K562 (cell line): ENCODE data around the gene STRN3. TPM values are rescaled to one million over a fixed set of nuclear protein-coding genes. Genes with fewer than 3 reads are reported as not detected.

Experiments used
- BCLAF1 ChIP-seq, 2 experiments: fragments of 450-650 bp in 1 of 2; IDR thresholded peaks; 2 replicates each; pipeline ENCODE4 v1.6.1; 2011 to 2017; ENCODE audit warnings: low read depth in 2 of 2, antibody characterized with exemption in 1 of 2, borderline replicate concordance in 1 of 2, low read length in 1 of 2, mild to moderate bottlenecking in 1 of 2, mixed read lengths in 1 of 2; ENCODE audit not compliant: control insufficient read depth in 1 of 2
- CBX3 ChIP-seq, 2 experiments: IDR thresholded peaks; 1 replicate in 1 of 2; 2 replicates in 1 of 2; pipeline ENCODE4 v1.6.1; 2012; ENCODE audit warnings: inconsistent platforms in 2 of 2, low read length in 2 of 2, borderline replicate concordance in 1 of 2, control low read depth in 1 of 2
- COPS2 ChIP-seq: fragments of 450-650 bp; conservative IDR thresholded peaks from 2 replicates; pipeline ENCODE4 v1.6.1; 2016; ENCODE audit warnings: mild to moderate bottlenecking, moderate library complexity
- CREB5 ChIP-seq: fragments of 250-450 bp; sonication (Bioruptor Pico); IDR thresholded peaks from 2 replicates; pipeline ENCODE4 v1.5.0; 2020; ENCODE audit warnings: mild to moderate bottlenecking
- DACH1 ChIP-seq: fragments of 450-650 bp; IDR thresholded peaks from 2 replicates; pipeline ENCODE4 v1.6.1; 2018; ENCODE audit not compliant: partially characterized antibody
- JUN ChIP-seq, 2 experiments: sonication (generic) in 1 of 2; formaldehyde crosslinking in 1 of 2; IDR thresholded peaks; 2 replicates each; pipeline versions ENCODE4 v1.6.1 to v1.8.0; 2012 to 2022; ENCODE audit warnings: borderline replicate concordance in 2 of 2, mild to moderate bottlenecking in 2 of 2, improper control_type of control experiment in 1 of 2, low read depth in 1 of 2, low read length in 1 of 2, missing genetic modification reagents in 1 of 2
- KLF1 ChIP-seq: fragments of 450-650 bp; IDR thresholded peaks from 2 replicates; pipeline ENCODE4 v1.6.1; 2016; ENCODE audit warnings: missing genetic modification characterization, missing compliant biosample characterization
- NR4A1 ChIP-seq, 2 experiments: fragments of 250-450 bp in 1 of 2; fragments of 450-650 bp in 1 of 2; sonication (Bioruptor Pico) in 1 of 2; IDR thresholded peaks; 2 replicates each; pipeline versions ENCODE4 v1.4.0 to v1.6.1; 2016 to 2020; ENCODE audit warnings: mild to moderate bottlenecking in 2 of 2, missing compliant biosample characterization in 1 of 2, missing genetic modification characterization in 1 of 2, moderate library complexity in 1 of 2
- POLR3G ChIP-seq: IDR thresholded peaks from 2 replicates; pipeline ENCODE4 v1.6.1; 2011; ENCODE audit not compliant: insufficient read length, insufficient replicate concordance; ENCODE audit errors: extremely low read depth
- PPARD ChIP-seq: fragments of 250-450 bp; sonication (Bioruptor Pico); IDR thresholded peaks from 2 replicates; pipeline ENCODE4 v1.8.0; 2022; ENCODE audit warnings: inconsistent platforms, mild to moderate bottlenecking, moderate library complexity
- RFX5 ChIP-seq: IDR thresholded peaks from 2 replicates; pipeline ENCODE4 v1.6.1; 2011; ENCODE audit warnings: low read depth, mild to moderate bottlenecking, improper control_type of control experiment, low read length
- SIX5 ChIP-seq, 2 experiments: IDR thresholded peaks; 2 replicates each; pipeline ENCODE4 v1.6.1; 2011; ENCODE audit warnings: low read length in 2 of 2, borderline replicate concordance in 1 of 2, low read depth in 1 of 2, mild to moderate bottlenecking in 1 of 2, moderate library complexity in 1 of 2; ENCODE audit not compliant: insufficient read depth in 1 of 2
- STAT5A ChIP-seq: IDR thresholded peaks from 2 replicates; pipeline ENCODE4 v1.6.1; 2012; ENCODE audit warnings: low read length, inconsistent platforms, borderline replicate concordance
- XRCC5 ChIP-seq: fragments of 200-400 bp; formaldehyde crosslinking; IDR thresholded peaks from 2 replicates; pipeline ENCODE4 v1.6.1; 2017; ENCODE audit warnings: low read depth, mild to moderate bottlenecking, low read length
- ZKSCAN8 ChIP-seq: fragments of 200-800 bp; sonication (Bioruptor generic); IDR thresholded peaks from 2 replicates; pipeline ENCODE4 v1.6.1; 2016; ENCODE audit warnings: missing genetic modification characterization, missing compliant biosample characterization
- ZNF583 ChIP-seq: fragments of 250-450 bp; sonication (Bioruptor Pico); IDR thresholded peaks from 2 replicates; pipeline ENCODE4 v1.4.0; 2020
- polyA plus RNA-seq, 8 experiments: library from polyadenylated mRNA; depleted of rRNA in 4 of 8; stranded (reverse) in 5 of 8; unstranded in 3 of 8; fragments of >200 nt; fragmentation: Nextera tagmentation in 2 of 8; fragmentation: Illumina TruSeq in 1 of 8; extraction: Ambion mirVana in 2 of 8; extraction: Trizol in 1 of 8; gene quantifications; 2 replicates each; pipeline versions ENCODE4 v1.2.1 to v1.2.3, GENCODE V29; 2011 to 2014; ENCODE audit warnings: inconsistent platforms in 1 of 8, missing spikeins in 1 of 8
- total RNA-seq, 7 experiments: library from RNA; depleted of rRNA in 6 of 7; stranded (reverse); fragments of >200 nt in 6 of 7; fragmentation: Illumina TruSeq in 2 of 7; extraction: Trizol in 2 of 7; gene quantifications; 2 replicates each; pipeline versions ENCODE4 v1.2.1 to v1.2.3, GENCODE V29; 2011 to 2021; ENCODE audit warnings: low replicate concordance in 1 of 7
- TF ChIP-seq, protein P1 (sequence below): fragments of 200-400 bp; formaldehyde crosslinking; IDR thresholded peaks from 2 replicates; pipeline ENCODE4 v1.6.1; 2017; ENCODE audit warnings: mild to moderate bottlenecking, low read depth, low read length, moderate library complexity
- TF ChIP-seq, protein P2 (sequence below), 2 experiments: fragments of 450-650 bp in 1 of 2; sonication (generic) in 1 of 2; formaldehyde crosslinking in 1 of 2; IDR thresholded peaks in 1 of 2; conservative IDR thresholded peaks in 1 of 2; 2 replicates each; pipeline versions ENCODE4 v1.6.1 to v1.8.1; 2016 to 2023; ENCODE audit warnings: mild to moderate bottlenecking in 2 of 2, moderate library complexity in 2 of 2, inconsistent platforms in 1 of 2, missing genetic modification reagents in 1 of 2

Gene STRN3
- total and polyA plus RNA-seq, 9 of the 15 experiments (the other 6 are each of a cell fraction or from before 2014, with no cell fraction given): 5.9 to 29.1 (median 16.0) TPM

DNA sequence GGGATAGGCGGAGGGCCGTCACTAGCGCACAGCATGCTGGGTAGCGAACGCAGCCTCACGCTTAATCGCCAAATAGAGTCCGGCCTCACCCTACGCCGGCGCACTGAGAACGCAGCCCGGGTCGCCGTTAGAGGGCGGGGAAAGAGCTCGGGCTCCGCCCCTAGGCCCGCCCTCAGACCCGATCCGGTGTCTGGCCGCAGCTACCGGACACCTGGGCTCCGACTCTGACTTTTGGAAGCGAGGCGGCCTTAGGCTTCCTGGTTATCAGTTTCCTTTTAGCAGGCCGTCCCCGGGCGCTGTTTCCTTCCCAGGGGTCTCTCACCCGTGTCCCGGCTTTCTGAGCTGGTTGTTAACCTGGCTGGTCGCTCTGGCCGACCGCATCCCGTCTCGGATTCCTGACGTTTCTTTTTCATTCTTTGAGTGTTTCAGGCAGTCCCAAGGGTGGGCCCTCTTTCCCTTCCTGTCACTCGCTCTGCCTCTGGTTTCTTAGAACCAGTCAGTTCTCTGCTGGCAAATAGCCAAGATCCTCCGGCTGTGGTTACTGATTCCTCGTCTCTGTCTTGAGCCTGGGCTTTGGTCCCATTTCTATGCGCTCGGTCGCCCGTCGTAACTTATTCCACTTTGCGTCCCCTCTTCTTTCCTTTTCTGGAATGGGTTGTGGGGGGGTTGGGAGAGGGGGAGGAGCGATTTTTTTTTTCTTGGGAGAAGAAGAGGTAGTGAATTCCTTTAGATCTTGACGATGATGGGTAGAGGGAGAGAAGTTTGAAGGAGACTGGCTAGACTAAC, 464 bp upstream of the STRN3 start (continued):
- TF ChIP-seq, protein P1, sequence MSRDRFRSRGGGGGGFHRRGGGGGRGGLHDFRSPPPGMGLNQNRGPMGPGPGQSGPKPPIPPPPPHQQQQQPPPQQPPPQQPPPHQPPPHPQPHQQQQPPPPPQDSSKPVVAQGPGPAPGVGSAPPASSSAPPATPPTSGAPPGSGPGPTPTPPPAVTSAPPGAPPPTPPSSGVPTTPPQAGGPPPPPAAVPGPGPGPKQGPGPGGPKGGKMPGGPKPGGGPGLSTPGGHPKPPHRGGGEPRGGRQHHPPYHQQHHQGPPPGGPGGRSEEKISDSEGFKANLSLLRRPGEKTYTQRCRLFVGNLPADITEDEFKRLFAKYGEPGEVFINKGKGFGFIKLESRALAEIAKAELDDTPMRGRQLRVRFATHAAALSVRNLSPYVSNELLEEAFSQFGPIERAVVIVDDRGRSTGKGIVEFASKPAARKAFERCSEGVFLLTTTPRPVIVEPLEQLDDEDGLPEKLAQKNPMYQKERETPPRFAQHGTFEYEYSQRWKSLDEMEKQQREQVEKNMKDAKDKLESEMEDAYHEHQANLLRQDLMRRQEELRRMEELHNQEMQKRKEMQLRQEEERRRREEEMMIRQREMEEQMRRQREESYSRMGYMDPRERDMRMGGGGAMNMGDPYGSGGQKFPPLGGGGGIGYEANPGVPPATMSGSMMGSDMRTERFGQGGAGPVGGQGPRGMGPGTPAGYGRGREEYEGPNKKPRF: no peak
- TF ChIP-seq COPS2 (no peak), XRCC5 (no peak), CREB5 (no peak), STAT5A (peak; percentile 66), SIX5 (IDR thresholded peaks at IDR 0.05; ENCODE audit: borderline replicate concordance in 1 of 2, insufficient read depth in 1 of 2, low read depth in 1 of 2, low read length in 2 of 2) (no peak), NR4A1 (CRISPR knock-in tag; IDR thresholded peaks at IDR 0.05) (no peak), NR4A1 (tag; IDR thresholded peaks at IDR 0.05) (no peak), CBX3 (IDR thresholded peaks at IDR 0.05; ENCODE audit: borderline replicate concordance in 1 of 2, low read length in 2 of 2) (no peak), POLR3G (no peak), KLF1 (tag) (no peak), DACH1 (no peak), BCLAF1 (IDR thresholded peaks at IDR 0.05; ENCODE audit: borderline replicate concordance in 1 of 2, control insufficient read depth in 1 of 2, low read depth in 2 of 2, low read length in 1 of 2) (no peak), PPARD (CRISPR knock-in tag) (no peak), ZKSCAN8 (CRISPR knock-in tag) (no peak), RFX5 (no peak), ZNF583 (no peak), JUN (IDR thresholded peaks at IDR 0.05; ENCODE audit: borderline replicate concordance, low read depth, low read length) (no peak), JUN (CRISPR knock-in tag; IDR thresholded peaks at IDR 0.05; ENCODE audit: borderline replicate concordance) (no peak)
- TF ChIP-seq, protein P2, sequence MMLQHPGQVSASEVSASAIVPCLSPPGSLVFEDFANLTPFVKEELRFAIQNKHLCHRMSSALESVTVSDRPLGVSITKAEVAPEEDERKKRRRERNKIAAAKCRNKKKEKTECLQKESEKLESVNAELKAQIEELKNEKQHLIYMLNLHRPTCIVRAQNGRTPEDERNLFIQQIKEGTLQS (IDR thresholded peaks at IDR 0.05): no peak
- TF ChIP-seq, protein P2 (CRISPR knock-in tag; conservative IDR thresholded peaks at IDR 0.05): no peak
